Forelimb muscle (tissue), 1 donor: ENCODE data around the gene CLDN7. TPM values are rescaled to one million over a fixed set of nuclear protein-coding genes. Genes with fewer than 3 reads are reported as not detected.

Experiments used
- DNase-seq: peaks from one replicate; pipeline ENCODE4 v3.0.0-alpha.2; 2013; ENCODE audit warnings: low read depth
- polyA plus RNA-seq: library from polyadenylated mRNA; unstranded; fragments of 120-200 nt; gene quantifications from one replicate; pipeline ENCODE4 v1.2.1, GENCODE V29; 2013; ENCODE audit not compliant: insufficient read length

Gene CLDN7
- polyA plus RNA-seq, 1 donor: 0.99 TPM

- no peak for DNase-seq
These were observed 25.0 kb downstream of the CLDN7 start for GRCh38 chr17:7237266-7237760.

- DNase-seq: no peak
These were observed 25.5 kb downstream of the CLDN7 start for GRCh38 chr17:7236808-7237207.

GRCh38 chr17:7235693-7236665, 26.3 kb downstream of the CLDN7 start:
- no peak for DNase-seq

- DNase-seq: peak; percentile 82
These were observed 28.0 kb downstream of the CLDN7 start, which contains the start of gene DVL2 for GRCh38 chr17:7234083-7234951. DVL2 (minus strand) TSS chr17:7234517; CDS start chr17:7234262, 255 bp downstream.

GRCh38 chr17:7233701-7234082, 28.6 kb downstream of the CLDN7 start:
- no peak for DNase-seq

GRCh38 chr17:7232114-7232513, 30.2 kb downstream of the CLDN7 start:
- no peak for DNase-seq

- DNase-seq: no peak
These were observed 32.8 kb downstream of the CLDN7 start for GRCh38 chr17:7229504-7229903.

- no peak for DNase-seq
These were observed 33.4 kb downstream of the CLDN7 start for GRCh38 chr17:7228920-7229319.

- no peak for DNase-seq
These were observed 35.3 kb downstream of the CLDN7 start for GRCh38 chr17:7226721-7227710.

- DNase-seq: no peak
These were observed 36.5 kb downstream of the CLDN7 start for GRCh38 chr17:7225711-7226331.

- no peak for DNase-seq
These were observed 37.6 kb downstream of the CLDN7 start for GRCh38 chr17:7224661-7225111.

GRCh38 chr17:7224110-7224509, 38.2 kb downstream of the CLDN7 start:
- DNase-seq: no peak

GRCh38 chr17:7223375-7223774, 38.9 kb downstream of the CLDN7 start:
- no peak for DNase-seq

- DNase-seq: no peak
These were observed 39.3 kb downstream of the CLDN7 start for GRCh38 chr17:7222972-7223292.

- no peak for DNase-seq
These were observed 39.9 kb downstream of the CLDN7 start for GRCh38 chr17:7222093-7222971.

- DNase-seq: no peak
These were observed 40.8 kb downstream of the CLDN7 start for GRCh38 chr17:7221278-7222092.

GRCh38 chr17:7220593-7221277, 41.5 kb downstream of the CLDN7 start:
- DNase-seq: no peak
